MM.1S (cell line): ENCODE data around the gene EEF2KMT.
"Not testable (repeated sequence)": the region's sequence is repeated elsewhere in the genome, so short reads cannot be mapped to it uniquely, and the experiment has no call there.

ENCODE experiments used
- EZH2 ChIP-seq: fragments of 300-600 bp; sonication (generic); optimal IDR thresholded peaks from 2 replicates; pipeline ENCODE3; 2017; ENCODE audit warnings: low read depth, mild to moderate bottlenecking, antibody characterized with exemption, low read length, mixed read lengths
- EZH2phosphoT487 ChIP-seq: fragments of 300-600 bp; sonication (generic); IDR thresholded peaks from 2 replicates; pipeline ENCODE4 v1.6.1; 2018; ENCODE audit warnings: antibody characterized with exemption, low read length
- TF ChIP-seq, protein P1 (sequence below): fragments of 300-600 bp; sonication (generic); IDR thresholded peaks from 2 replicates; pipeline ENCODE4 v1.5.1; 2016; ENCODE audit warnings: antibody characterized with exemption, low read length, mixed read lengths

DNA sequence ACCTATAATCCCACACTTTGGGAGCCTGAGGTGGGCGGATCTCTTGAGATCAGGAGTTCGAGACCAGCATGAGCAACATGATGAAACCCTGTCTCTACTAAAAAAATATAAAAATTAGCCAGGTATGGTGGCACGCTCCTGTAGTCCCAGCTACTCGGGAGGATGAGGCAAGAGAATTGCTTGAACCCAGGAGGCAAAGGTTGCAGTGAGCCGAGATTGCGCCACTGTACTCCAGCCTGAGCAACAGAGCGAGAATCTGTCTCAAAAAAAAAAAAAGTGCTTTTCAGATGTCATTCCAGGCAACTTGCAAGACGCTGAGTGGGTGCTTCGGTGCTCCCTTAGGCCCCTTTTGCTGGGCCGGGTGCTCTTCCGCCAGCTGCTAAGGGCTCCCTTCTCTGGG, 53.0 kb downstream of the EEF2KMT start:
- TF ChIP-seq, protein P1, sequence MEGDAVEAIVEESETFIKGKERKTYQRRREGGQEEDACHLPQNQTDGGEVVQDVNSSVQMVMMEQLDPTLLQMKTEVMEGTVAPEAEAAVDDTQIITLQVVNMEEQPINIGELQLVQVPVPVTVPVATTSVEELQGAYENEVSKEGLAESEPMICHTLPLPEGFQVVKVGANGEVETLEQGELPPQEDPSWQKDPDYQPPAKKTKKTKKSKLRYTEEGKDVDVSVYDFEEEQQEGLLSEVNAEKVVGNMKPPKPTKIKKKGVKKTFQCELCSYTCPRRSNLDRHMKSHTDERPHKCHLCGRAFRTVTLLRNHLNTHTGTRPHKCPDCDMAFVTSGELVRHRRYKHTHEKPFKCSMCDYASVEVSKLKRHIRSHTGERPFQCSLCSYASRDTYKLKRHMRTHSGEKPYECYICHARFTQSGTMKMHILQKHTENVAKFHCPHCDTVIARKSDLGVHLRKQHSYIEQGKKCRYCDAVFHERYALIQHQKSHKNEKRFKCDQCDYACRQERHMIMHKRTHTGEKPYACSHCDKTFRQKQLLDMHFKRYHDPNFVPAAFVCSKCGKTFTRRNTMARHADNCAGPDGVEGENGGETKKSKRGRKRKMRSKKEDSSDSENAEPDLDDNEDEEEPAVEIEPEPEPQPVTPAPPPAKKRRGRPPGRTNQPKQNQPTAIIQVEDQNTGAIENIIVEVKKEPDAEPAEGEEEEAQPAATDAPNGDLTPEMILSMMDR = not testable (repeated sequence)
- not testable (repeated sequence) for TF ChIP-seq EZH2, EZH2phosphoT487
